Right ventricle myocardium superior (tissue), 1 donor: ENCODE results near the gene SNX6. TPM values are rescaled to one million over a fixed set of nuclear protein-coding genes. Genes with fewer than 3 reads are reported as not detected.
"Not testable (repeated sequence)": the region's sequence is repeated elsewhere in the genome, so short reads cannot be mapped to it uniquely, and the experiment has no call there.

Experiments used
- ATAC-seq: fragments of 200-7000 bp; cut with Tn5 transposase; one replicate; pipeline ENCODE4 v1.9.1; 2020; ENCODE audit warnings: mild to moderate bottlenecking; ENCODE audit not compliant: poor library complexity
- DNase-seq: peaks from one replicate; pipeline ENCODE4 v3.0.0-alpha.2; 2020
- intact Hi-C: fragments of 100-400 bp; cut with DNase I; formaldehyde crosslinking; loops from one replicate; pipeline ENCODE4 v1.11.2; 2022
- total RNA-seq: library from RNA; stranded (reverse); fragmentation: NEBNext Ultra II Directional; extraction: Animal tissue kit (Norgen Biotek cat#: 25700); gene quantifications from one replicate; pipeline ENCODE4 v1.2.1, GENCODE V29; 2021
- donor health status: DM: no; HTN: yes; CAD: no; lungs with severe emphysema.

SNX6 gene
- total RNA-seq, 1 donor from 2014 or later: 66.9 TPM

DNA sequence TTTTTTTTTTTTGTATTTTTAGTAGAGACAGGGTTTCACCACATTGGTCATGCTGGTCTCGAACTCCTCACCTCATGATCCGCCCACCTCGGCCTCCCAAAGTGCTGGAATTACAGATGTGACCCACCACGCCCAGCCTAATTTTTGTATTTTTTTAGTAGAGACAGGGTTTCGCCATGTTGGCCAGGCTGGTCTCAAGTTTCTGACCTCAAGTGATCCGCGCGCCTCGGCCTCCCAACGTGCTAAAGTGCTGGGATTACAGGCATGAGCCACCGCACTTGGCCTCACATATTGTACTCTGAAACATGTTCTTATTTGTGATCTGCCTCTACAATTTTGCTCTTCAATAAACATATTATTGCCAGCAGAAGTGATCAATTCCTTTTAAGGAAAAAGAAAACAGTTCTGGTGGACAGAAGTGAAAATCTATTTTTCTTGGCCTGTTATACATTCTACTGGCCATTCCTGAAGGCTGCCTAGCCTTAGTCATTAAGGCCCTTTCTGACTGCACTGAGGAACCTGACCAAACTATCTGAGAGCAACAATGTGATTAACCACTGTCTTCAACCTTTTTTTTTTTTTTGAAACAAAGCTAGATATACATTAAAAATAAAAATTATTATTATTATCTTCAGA is 36.1 kb downstream of the SNX6 start:
- no peak for ATAC-seq
- intact Hi-C loops: no loop called here

DNA sequence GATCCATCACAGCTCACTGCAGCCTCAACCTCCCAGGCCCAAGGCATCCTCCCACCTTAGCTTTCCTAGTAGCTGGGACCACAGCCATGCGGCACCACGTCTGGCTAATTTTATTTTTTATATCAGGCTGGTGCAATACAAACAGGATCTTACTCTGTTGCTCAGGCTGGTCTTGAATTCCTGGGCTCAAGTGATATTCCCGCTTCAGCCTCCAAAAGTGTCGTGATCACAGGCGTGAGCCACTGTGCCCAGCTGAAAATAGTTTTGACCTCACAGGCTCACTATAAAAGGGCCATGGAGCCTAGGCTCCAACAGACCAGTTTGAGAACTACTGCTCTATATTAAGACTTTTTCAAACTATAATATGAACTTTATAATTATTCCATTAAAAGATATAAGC is 37.3 kb downstream of the SNX6 start:
- intact Hi-C loops: no loop called here
- DNase-seq: peak; percentile 26
- peak; percentile 91 for ATAC-seq

More for the DNA sequence above, 36.1 kb downstream of the SNX6 start:
- peak; percentile 16 for DNase-seq

DNA sequence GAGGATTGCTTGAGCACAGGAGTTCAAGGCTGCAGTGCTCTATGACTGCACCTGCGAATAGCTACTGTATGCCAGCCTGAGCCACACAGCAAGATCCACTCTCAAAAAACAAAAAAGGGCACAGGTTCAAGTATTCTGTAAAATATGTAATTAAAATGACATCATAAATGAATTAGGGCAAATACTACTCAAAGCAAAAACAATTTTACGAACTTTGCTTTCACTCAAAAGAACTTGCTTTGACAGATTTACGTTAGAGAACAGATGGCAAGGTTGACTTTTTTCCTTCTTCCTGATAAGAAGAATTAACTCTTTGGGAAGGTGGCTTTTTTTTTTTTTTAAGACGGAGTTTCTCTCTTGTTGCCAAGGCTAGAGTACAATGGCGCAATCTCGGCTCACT is 46.4 kb downstream of the SNX6 start:
- no peak for DNase-seq
- intact Hi-C loops: no loop called here
- no peak for ATAC-seq

DNA sequence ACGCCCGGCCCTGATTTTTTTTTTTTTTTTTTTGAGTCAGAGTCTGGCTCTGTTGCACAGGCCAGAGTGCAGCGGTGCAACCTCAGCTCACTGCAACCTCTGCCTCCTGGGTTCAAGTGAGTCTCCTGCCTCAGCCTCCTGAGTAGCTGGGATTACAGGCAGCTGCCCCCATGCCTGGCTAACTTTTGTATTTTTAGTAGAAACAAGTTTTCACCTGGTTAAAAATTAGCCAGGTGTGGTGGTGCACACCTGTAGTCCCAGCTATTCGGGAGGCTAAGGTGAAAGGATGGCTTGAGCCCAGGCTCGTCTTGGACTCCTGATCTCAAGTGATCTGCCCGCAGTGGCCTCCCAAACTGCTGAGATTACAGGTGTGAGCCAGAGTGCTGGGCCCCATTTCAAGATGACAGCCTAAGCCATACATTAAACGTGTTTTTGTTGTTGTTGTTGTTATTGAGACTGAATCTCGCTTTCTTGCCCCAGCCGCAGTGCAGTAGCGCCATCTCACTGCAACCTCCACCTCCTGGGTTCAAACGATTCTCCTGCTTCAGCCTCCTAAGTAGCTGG is 47.7 kb downstream of the SNX6 start:
- intact Hi-C loops: no loop called here
- no peak for ATAC-seq

DNA sequence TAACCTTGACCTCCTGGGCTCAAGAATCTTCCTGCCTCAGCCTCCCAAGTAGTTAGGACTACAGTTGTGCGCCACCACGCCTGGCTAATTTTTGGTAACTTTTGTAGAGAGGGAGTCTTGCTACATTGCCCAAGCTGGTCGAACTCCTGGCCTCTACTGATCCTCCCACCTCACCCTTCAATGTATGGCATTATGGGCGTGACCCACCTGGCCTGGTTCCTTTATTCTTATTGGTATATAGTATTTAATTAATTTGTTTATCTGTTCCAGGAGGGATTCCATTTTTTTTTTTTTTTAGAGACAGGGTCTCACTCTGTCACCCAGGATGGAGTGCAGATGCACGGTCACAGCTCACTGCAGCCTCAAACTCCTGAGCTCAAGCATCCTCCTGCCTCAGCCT is 49.6 kb downstream of the SNX6 start:
- intact Hi-C loops: no loop called here
- DNase-seq: peak; percentile 15
- no peak for ATAC-seq

More for the DNA sequence above, 47.7 kb downstream of the SNX6 start:
- DNase-seq: peak; percentile 6

DNA sequence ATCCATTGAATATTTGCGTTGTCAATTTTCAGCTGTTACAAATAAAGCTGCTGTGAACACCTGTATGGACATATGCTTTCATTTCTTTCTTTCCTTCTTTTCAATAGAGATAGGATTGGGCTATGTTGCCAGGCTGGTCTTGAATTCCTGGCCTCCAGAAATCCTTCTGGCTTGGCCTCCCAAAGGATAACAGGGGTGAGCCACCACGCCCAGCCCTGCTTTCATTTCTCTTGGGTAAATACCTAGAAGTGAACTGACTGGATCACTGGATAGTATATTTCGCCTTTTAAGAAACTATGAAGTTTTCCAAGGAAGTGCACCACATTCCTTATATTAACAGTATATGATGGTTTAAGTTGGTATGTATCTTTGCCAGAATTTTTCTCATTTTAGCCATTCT is 58.2 kb downstream of the SNX6 start:
- peak; percentile 2 for DNase-seq
- intact Hi-C loops: no loop called here
- ATAC-seq: no peak

DNA sequence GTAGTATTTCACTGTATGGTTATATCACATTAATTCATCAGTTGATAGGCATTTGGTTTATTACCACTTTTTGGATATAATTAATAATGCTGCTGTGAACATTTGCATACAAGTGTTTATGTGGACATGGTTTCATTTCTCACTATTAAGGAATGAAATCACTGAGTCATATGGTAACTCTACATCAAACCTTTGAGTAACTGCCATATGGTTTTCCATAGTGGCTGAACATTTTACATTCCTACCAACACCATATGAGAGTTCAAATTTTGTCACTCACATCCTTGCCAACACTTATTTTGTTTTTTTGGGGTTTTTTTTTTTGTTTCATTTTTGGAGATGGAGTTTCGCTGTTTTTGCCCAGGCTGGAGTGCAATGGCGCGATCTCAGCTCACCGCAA is 60.2 kb downstream of the SNX6 start:
- DNase-seq: no peak
- intact Hi-C loops: no loop called here
- no peak for ATAC-seq

DNA sequence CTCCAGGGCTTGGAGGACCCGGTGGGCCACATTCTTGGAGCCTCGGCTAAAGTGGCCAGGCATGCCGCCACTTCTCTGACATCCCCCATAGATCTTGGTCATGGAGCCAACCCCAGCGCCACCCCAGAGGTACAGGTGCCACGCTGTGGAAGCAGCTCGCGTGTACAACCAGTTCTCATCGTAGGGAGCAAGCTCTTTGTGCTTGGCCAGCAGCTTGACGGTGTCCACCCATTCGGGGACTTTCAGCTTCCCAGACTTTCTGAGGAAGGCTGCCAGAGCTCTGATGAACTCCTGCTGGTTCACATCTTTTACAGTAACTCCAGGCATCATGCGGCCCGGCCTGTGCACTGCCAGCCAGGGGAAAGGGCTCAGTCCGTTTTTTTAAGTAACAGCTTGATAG is 61.1 kb downstream of the SNX6 start:
- no peak for ATAC-seq
- intact Hi-C loops: no loop called here
- DNase-seq: peak; percentile 44

DNA sequence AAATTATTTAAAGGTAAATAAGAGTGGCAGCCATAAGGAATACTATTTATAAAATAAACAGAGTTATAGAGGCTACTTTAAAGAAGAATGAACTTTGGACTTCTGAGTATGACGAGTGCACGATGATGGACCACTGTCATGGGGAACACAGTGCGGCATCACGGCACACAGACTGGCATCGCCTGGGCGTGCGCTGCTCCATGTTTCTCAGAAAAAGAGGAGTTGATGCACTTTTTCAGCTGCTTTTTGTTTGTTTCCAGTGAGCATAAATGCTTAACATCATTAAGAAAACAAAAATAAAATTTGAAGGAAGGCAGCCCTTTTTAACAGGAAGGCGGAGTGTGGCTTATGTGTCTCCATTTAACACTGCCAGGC is 67.2 kb downstream of the SNX6 start:
- intact Hi-C loops: no loop called here
- DNase-seq (peak; percentile 24), ATAC-seq (no peak)

DNA sequence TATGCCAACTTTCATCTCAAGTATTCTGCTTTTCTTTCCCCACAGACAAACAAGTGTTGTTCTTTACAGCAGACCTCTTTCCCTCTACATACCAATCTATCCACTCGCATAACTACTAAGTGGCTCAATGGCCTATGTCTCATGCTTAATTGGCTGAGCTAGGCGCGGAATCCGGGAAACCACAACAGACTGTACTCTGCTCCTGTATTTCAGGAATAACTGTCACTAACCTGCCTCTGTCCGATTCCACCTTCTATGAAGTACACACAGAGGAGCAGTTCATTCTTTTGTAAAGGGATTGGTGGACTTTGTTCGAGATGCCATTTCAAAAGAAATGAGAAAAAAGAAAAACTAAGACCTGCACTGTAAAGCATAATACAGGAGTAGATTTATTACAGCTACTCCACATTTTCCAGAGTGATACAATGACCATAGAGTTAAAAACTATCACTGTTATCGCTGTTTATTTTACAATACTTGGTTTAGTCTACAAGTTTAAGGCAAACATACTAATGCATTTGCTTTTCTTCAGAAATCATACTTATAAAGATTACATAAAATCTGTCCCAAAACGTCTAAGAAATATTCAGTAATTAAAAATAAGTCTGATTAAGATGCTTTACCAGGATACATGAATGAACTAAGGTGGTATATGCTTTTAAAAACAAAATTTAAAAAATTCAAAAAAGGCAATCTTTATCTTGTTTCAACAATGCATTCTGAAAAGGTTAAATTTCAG is 67.7 kb downstream of the SNX6 start:
- ATAC-seq: peak; percentile 53
- intact Hi-C loops, DNase-seq: not testable (repeated sequence)

DNA sequence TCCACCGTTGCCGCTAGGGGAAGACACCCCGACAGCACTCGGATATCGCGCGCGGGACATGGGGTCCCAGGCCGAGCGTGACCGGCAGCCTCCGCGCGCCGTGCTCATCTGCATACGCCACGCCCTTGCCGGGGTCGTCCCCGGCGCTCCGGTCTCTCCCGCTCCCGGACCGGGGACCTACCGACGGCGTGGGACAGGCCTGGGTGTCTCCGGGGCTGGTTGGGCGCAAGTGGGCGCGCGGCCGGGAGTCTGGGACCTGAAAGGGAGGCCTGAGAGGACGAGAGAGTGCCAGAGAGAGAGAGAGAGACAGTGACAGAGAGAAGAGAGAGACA is 73.5 kb downstream of the SNX6 start:
- ATAC-seq: peak; percentile 96
- DNase-seq, intact Hi-C loops: not testable (repeated sequence)

DNA sequence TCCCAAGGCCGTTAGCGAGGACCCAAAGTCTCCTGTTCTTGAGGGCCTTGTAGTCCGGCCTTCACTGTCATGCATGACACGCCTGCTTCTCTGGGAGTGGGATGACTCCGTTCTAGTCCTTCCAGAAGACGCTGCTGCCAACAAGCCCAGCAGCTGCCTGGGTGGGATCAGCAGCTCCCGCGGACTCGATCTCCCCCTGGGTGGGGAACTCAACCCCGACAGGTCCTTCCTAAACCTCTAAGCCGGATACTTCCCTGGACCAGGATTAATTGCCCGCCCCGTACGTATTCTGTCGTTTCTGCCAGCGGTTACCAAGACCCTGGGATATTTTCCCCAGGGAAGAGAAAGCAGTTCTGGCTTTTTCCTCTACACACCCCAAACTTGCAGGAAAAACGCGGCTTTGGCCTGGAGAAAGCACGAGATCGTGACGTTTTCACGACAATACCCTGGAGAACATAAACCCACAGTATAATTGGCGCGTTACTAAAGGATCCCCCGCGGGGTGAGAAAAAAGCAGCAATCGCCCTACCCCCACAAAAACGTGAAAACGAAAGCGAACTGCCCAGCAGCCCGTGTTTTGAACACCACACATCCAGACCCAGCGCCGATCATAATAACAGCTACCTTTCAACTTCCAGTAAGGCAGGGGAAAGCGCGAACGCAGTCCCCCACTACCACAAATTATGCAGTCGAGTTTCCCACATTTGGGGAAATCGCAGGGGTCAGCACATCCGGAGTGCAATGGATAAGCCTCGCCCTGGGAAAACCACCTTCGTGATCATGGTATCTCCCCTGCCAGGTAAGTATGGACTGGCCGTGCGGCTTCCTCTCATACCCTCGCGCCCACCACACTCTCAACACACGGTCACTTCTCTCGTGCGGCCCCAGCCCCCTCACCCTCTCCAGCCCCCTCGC is 74.1 kb downstream of the SNX6 start:
- intact Hi-C loops, DNase-seq: not testable (repeated sequence)
- ATAC-seq: peak; percentile 89

DNA sequence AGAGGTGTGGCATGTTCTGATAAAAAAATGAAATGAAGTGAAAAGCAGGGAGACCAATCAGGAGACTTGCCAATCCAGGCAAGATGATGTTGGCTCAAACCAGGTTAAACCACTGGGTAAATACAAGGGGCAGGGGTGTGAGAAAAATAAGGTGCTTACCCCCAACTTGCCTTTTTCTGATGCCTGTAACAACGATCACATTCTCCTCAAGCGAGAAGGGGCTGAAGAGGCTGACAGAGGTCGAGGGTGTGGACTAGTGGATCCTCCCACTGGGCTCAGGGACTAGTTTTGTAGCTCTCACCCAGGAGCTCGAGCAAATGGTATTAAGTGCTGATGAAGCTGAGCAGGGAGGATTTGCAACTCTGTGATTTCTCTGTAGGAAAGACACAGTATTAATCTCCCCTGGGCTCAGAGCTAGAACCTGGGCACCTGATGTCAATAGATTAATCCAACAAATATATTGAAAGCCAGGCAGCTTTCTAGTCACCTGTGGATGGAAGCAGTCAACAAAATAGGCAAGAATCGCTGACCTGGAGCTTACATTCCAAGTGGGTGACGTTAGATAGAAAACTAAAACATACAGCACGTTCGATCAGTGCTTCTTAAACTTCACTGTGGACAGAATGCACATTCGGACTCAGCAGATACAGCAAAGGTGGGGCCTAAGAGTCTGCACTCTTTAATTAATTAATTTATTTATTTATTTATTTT is 75.3 kb downstream of the SNX6 start:
- ATAC-seq: no peak
- no peak for DNase-seq
- intact Hi-C loops: no loop called here

DNA sequence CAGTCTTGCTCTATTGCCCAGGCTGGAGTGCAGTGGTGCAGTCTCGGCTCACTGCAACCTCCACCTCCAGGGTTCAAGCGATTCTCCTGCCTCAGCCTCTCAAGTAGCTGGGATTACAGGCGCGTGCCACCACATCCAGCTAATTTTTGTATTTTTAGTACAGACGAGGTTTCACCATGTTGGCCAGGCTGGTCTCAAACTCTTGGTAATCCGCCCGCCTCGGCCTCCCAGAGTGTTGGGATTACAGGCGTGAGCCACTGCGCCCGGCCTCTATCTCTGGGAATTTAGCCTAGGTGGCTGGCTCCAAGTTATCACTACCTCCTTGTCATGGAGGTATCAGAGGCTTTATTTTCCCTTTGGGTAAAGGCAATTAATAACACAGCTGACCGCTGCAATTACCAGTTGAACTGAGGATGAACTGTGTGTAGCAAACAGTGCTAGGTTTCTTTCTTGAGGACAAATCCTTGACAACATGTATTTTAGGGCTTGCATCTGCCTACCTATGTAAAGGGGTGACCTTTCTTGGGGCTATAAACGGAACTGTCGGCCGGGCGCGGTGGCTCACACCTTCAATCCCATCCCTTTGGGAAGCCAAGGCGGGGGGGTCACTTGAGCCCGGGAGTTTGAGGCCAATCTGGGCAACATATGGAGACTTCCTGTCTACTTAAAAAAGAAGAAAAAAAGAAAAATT is 80.5 kb downstream of the SNX6 start:
- ATAC-seq, DNase-seq, intact Hi-C loops: not testable (repeated sequence)

DNA sequence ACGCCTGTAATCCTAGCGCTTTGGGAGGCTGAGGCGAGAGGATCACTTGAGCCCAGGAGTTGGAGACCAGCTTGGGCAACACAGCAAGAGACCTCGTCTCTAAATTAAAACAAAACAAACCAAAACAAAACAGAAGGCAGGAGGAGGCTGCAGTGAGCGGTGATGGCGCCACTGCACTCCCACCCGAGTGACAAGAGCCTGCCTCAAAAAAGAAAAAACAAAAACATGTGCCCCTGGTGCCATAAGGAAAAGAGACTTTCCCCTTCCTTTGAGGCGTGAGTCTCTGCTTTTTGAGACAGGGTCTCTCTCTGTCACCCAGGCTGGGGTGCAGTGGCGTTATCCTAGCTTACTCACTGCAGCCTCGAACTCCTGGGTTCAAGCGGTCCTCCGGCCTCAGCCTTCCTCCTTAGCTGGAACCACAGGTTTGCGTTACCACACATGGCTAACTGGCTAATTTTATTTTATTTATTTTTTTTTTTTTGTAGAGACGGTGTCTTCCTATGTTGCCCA is 81.4 kb downstream of the SNX6 start:
- ATAC-seq: no peak
- DNase-seq: no peak
- intact Hi-C loops: no loop called here

DNA sequence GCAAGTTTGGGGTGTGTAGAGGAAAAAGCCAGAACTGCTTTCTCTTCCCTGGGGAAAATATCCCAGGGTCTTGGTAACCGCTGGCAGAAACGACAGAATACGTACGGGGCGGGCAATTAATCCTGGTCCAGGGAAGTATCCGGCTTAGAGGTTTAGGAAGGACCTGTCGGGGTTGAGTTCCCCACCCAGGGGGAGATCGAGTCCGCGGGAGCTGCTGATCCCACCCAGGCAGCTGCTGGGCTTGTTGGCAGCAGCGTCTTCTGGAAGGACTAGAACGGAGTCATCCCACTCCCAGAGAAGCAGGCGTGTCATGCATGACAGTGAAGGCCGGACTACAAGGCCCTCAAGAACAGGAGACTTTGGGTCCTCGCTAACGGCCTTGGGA is 82.8 kb downstream of the SNX6 start:
- ATAC-seq, DNase-seq, intact Hi-C loops: not testable (repeated sequence)

DNA sequence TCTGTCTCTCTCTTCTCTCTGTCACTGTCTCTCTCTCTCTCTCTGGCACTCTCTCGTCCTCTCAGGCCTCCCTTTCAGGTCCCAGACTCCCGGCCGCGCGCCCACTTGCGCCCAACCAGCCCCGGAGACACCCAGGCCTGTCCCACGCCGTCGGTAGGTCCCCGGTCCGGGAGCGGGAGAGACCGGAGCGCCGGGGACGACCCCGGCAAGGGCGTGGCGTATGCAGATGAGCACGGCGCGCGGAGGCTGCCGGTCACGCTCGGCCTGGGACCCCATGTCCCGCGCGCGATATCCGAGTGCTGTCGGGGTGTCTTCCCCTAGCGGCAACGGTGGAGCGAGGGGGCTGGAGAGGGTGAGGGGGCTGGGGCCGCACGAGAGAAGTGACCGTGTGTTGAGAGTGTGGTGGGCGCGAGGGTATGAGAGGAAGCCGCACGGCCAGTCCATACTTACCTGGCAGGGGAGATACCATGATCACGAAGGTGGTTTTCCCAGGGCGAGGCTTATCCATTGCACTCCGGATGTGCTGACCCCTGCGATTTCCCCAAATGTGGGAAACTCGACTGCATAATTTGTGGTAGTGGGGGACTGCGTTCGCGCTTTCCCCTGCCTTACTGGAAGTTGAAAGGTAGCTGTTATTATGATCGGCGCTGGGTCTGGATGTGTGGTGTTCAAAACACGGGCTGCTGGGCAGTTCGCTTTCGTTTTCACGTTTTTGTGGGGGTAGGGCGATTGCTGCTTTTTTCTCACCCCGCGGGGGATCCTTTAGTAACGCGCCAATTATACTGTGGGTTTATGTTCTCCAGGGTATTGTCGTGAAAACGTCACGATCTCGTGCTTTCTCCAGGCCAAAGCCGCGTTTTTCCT is 83.4 kb downstream of the SNX6 start:
- DNase-seq, intact Hi-C loops: not testable (repeated sequence)
- peak; percentile 95 for ATAC-seq
